ENCODE measurements around the gene CUL1.

CUL1 gene

DNA sequence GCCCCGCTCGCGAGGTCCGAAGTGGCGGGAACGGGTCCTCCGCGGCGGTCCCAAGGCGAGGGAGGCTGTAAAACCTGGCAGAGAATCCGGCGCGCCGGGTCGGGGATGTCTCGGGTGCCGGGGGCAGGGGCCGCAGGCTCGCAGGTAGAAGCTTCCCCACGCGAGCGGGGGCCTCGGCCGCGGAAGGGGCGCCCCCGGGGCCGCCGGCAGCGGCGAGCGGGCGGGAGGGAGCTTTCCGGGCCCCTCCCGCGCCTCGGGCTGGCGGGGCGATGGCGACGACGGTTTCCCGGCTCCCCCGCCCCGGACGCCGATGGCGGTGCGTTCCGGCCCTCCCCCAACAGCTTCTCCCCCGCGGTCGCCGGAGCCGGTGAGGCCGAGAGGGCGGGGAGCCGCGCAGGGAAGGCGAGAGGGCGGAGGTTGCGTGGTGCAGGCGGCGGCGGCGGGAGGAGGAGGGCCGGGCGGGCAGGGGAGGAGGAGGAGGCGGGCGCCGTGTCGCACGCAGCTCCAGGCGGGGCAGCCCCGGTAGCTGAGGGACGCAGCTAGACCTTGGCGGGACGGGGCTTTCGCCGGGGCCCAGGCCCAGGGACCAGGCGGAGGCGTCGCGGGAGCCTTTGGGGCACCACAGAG, at the start of gene CUL1:
TSS of gene CUL1 (plus strand) at position 507 of the 627 bp plus-strand sequence. CDS start 31,220 bp downstream, outside the sequence.
- peak; percentile 83 for DNase-seq

DNA sequence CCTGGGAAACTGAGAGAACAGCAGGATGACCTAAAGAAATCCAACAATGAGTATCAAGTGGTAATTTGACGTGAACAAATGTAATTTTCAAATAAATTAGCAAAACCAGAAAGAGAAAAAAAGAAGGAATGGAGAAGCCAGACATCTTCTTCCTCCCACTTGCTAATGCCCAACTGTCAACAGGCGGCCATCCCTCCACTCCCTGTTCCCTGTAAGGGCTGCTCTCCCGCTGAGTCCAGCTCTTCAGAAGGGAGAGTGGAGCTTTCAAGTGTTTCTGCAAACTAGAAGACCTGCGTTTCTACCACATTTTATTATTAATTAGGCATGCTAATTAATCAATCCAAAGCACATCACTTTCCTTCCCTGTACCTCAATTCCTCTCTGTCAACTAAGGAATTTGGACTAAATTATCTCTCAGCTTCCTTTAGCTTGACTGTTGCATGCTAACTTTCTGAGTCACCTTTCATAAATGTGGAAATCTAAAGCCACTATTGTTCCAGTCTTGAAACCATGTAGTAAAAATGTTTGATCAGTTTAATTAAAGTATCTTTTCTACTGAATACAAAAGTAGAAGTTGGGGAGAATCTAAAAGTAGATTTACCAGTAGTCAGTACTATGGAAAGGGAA, 48.4 kb upstream of the CUL1 start:
- DNase-seq: no peak

DNA sequence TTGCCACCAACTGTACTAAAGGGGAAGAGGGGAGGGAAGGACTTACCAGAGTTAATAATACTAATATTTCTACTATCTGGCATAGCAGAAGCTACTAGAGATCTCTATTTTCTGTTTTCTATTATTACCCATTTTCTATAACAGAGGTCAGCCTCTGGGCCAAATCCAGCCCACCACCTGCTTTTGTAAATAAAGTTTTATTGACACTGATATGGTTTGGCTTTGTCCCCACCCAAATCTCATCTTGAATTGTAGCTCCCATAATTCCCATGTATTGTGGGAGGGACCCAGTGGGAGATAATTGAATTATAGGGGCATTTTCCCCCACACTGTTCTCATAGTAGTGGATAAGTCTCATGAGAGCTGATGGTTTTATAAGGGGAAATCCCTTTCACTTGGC, 45.9 kb upstream of the CUL1 start:
- DNase-seq: no peak

DNA sequence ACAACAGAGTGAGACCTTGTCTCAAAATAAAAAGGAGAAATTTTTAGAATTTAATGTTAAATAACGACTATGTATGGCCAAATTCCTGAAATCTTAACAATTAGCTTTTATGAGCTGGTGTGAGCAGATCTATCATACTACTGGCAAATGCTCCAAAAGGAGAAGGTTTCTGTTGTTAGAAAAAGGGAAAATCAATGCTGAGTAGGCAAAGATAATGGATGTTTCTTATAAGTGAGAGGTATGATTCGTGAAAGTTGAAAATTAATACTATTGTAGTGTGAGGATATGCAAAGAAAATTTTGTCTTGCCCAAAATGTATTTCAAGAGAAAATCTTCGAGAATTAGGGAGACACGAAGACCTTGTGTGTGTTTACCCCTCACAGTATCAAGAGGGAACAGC, 40.8 kb upstream of the CUL1 start:
- no peak for DNase-seq

DNA sequence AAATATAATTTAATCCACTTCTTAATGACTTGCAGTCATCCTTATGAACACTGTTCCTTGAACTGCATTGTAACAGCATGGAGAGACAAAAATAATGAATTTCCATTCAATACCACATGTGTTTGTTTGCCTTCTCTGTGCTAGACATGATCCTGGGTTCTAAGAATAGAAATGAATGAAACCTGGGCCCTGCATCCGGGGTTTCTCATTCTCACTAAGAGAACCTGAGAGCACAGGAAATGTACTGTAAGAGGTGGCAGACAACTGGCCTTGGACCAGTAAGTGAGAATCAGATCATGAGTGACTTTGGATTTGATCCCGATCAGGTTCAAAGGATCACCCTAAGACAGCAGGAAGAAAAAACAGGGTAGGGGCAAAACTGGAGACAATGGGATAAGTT, 37.2 kb upstream of the CUL1 start:
- DNase-seq: no peak

DNA sequence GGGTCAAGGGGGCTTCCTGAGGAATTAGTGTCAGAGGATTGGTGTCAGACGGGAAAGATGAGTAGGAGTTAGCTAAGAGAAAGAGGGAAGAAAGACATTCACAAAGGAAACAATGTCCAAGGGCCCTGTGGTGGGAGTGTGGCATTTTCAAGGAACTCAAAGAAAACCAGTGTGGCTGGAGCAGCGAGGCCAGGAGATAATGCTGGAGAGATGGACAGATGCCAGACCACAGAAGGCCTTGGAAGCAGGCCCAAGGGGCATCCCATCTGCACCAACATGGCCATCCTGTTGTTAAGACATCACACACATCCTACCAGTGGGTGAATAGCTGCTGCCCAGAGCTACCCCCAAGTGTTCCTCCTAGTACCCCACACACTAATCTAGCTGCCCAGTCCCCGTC, 36.1 kb upstream of the CUL1 start:
- no peak for DNase-seq

DNA sequence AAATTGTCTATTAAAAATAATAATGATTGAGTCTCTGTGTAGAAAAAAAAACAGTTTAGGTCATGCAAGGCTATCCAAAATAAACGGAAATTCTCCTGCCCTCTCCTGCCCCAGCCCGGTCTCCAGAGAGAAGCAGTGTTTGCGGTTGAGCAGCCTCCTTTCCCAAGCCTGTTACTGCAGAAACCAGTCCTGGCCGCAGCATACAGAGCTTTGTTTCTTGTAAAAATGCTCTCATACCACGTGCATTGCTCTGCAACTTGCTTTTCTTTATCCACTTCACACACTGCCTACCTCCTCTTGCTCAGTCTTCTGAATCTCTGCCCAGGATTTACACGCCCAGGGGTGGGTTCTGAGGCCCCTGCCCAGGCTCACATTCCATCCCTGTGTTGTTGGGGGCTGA, 34.4 kb upstream of the CUL1 start:
- DNase-seq: no peak

DNA sequence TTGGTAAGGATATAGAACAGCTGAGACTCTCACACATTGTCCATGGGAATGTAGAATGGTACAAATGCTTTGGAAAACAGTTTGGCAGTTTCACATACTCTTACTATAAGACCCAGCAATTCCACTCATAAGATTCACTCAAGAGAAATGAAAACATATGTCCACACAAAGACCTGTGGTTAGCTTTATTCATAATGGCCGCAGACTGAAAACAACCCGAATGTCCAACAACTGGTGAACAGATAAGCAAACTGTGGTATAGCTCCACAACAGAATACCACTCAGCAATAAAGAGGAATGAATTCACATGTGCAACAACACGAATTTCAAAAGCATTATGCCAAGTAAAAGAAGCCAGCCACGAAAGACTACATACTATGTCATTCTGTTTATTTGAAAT, 33.5 kb upstream of the CUL1 start:
- no peak for DNase-seq

DNA sequence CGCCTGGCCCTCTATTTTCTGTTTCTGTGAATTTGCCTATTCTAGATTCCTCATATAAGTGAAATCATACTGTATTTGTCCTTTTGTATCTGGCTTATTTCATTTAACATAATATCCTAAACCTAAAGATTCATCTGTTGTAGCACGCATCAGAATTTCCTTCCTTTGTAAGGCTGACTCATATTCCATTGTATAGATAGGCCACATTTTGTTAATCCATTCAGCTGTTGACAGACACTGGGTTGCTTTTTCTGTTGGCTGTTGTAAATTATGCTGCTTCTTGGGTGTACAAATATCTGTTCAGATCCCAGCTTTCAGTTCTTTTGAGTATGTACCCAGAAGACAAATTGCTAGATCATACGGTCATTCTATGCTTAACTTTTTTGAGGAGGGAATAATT, 28.8 kb upstream of the CUL1 start:
- DNase-seq: no peak

DNA sequence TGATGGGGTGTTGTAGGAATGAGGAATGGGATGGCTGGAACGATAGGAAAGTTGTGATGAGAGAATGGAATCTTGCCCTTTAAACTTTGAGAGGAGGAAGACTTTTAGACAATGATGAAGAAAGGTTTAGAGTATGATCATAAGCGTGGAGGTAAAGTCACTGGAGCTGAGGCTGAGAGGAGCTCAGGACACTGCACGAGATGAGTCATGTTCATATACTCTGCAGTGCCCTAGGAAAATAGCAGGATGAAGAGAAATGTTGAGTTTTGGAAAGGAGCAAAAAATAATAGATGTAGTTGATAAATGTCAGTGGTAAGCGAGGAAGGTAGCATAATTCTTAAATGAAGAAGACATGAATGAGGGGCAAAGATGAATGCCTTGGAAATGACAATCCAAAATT, 28.3 kb upstream of the CUL1 start:
- no peak for DNase-seq

DNA sequence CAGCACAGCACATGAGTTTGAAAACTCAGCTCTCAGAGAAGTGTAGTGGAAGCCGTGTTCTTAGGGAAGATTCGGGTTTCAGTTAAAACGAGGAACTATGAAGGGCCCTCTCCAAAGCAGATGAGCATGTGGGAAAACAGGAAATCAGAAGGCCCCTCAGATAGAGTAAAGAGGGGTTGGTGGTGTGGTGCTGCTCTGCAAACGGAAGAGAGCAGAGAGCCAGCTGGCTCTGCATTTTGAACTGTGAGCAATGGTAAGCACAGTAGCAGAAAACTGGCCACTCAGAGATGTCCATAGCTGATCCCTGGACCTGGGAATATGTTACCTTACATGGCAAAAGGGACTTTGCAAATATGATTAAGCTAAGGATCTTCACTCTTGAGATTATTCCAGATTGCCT, 27.9 kb upstream of the CUL1 start:
- no peak for DNase-seq

DNA sequence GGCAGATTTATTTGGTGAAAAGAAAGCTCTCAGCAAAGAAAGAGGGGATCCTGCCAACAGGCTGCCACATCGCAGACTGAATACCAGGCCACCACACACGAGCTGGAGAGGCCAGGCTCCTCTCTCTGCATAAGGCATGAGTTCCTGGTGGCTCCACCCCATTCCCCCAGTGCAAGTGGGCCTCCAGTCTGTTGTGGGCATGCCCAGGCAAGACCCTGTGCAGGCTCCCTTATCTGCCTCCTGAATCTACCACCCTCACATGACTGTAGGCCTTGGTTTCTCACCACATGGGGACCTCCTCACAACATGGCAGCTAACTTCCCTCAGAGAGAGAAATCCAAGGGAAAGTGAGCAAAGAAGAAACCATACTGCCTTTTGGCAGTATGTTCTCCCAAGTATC, 26.7 kb upstream of the CUL1 start:
- DNase-seq: no peak

DNA sequence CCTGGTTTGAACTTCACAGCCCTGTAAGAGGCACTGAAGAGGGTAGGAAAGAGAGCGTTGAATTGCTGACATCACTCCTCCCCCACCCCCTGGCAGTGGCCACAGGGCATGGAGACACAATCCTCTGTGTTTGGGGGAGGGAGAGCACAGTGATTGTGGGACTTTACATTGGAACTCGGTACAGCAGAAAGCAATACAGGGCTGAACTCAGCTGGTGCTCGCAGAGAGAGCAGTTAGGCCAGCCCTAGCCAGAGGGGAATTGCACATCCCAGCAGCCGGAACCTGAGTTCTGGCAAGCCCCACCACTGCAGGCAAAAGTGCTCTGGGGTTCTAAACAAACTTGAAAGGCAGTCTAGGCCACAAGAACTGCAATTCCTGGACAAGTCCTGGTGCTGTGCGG, 24.0 kb upstream of the CUL1 start:
- DNase-seq: no peak

DNA sequence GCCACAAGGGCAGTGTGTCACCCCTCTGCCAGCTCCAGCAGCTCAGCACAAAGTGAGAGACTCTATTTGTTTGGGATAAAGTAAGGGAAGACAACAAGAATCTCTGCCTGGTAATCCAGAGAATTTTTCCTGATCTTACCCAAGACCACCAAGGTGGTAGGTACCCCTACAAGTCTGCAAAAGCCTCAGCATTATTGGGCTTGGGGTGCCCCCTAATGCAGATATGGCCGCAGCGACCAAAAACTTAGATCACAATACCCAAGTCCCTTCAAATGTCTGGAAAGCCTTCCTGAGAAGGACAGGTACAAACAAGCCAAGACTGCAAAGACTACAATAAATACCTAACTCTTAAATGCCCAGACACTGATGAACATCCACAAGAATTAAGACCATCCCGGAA, 22.4 kb upstream of the CUL1 start:
- no peak for DNase-seq

DNA sequence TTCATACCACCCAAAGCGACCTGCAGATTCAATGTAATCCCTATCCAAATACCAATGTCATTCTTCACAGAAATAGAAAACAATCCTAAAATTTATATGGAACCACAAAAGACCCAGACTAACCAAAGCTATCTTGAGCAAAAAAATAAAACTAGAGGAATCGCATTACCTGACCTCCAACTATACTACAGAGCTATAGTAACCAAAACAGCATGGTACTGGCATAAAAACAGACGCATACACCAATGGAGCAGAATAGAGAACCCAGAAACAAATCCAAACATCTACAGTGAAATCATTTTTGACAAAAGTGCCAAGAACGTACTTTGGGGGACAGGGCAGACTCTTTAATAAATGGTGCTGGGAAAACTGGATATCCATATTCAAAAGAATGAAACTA, 16.9 kb upstream of the CUL1 start:
- DNase-seq: no peak

DNA sequence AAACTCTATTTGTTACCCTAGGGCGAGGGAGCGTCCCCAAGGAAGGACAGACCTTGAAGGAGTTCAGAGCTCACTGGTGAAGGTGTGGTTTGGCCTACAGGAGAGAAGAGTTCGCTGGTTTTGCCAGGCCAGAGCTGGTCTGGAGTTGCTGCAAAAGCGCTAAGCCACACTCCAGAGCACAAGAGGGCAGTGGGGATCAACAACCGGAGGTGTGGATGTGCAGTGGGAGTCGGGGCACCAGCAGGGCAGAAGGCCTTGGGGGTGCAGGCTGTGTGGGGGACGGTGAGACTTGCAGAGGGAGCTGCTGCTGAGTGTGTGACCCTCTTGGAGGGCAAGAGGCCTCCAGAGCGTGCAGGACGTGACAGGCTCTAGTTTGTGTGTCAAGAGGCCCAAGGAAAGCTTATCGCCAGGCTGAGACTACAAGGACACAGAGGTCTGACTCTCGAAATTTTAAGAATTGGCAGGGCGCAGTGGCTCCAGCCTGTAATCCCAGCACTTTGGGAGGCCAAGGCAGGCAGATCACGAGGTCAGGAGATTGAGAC, 14.3 kb upstream of the CUL1 start:
- DNase-seq: no peak

DNA sequence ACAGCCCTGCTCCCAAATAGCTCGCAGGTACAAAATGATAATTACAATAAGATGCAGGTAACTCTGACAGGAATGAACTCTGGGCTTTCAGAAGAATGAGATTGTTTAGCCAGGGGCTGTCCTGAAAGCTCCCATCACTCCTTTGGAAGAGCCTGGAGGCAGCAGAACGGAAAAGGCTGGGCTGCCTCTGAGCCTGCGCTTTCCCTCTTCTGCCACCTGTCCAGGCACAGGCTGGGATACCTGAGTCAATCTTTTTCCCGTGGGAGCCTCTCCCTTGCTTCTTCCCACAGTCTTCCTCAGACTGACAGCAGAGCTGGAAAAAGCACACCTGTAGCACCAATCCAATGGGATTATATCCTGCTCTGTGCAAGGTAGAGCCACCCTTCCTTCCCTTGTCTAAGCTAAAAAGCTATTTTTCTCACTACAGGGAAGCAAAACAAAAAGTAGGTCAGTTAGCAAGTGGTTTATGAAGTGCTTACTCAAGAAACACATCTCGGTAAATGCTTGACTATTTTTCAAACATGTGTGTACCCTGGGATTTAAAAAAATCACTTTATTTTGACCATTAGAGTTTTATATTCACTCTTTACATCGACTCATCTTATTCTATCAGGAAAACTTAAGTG, 12.3 kb upstream of the CUL1 start:
- DNase-seq: no peak

DNA sequence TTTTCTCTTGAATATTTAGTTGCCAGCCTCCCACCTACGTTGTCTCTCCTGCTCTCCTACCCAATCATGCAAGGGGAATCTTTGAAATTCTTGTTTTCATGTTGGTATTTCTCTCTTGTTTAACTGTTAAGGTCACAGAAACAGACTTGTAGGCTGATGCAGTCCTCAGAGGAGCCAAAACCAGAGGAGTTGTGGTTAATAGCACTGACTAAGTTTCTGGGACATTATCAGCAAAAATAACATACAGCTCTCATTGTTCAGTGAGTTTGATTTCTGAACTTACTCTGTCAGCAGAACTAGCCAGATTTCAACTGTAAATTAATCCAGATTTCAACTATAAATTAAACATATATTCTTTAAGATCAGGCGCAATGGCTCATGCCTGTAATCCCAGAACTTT, 11.1 kb upstream of the CUL1 start:
- no peak for DNase-seq

DNA sequence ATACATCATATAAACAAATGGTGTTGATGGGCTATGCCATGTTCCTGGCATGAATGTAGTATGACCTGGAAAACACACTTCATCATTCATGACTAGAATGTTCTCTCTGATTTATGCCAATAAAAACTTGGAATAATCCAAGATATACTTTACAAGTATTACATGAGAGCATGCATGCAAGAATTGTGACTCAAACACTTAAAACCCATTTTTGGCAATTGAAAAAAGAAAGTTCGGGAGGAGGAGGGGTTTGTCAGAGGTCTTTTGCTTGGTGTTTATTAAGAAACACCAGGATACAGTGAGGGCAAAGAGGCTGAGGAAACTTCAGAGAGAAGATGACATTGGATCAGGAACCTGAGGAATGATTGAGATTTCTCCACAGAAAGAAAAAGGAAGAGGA, 10.2 kb upstream of the CUL1 start:
- DNase-seq: no peak

DNA sequence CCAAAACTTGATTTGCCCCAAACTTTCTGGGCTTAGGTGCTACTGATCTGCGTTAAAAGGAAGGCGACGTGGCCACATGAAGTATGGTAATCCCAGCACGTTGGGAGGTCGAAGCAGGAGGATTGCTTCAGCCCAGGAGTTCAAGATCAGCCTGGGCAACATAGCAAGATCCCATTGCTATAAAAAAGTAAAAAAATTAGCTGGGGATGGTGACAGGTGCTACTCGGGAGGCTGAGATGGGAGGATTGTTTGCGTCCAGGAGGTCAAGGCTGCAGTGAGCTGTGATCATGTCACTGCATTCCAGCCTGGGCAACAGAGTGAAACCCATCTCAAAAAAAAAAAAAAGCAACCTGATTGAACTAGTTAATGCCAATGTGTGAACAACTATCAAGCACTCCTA, 5.1 kb upstream of the CUL1 start:
- no peak for DNase-seq

DNA sequence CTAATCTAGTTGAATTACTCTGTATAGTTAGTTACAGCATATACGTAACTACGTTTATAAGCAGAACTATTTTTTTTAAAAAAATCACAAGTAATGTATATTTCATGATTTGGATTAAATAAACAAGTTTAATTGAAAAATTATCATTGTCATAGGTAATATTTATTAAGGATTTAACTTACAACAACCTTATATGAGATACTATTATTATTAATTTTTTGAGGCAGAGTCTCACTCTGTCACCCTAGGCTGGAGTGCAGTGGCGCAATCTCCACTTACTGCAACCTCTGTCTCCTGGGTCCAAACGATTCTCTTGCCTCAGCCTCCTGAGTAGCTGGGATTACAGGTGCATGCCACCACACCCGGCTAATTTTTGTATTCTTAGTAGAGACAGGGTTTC, 4.1 kb upstream of the CUL1 start:
- DNase-seq: no peak

DNA sequence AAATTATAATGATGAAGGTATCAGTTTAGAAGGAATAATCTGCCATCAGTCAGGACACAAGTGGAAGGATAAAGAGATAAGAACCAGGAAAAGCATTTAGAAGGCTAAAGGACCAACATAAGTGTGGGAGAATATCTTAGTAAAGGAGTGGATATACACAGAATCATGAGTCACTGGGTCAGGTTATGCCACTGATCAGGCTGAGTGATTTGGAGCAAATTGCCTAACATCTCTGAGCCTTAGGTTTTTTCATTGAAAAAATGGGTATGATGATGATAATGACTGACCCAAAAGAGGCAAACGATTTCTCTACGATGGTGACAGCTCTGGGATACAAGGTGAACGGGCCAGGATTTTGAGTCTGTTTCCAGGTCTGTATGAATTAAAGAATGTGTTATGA, 2.8 kb upstream of the CUL1 start:
- no peak for DNase-seq

DNA sequence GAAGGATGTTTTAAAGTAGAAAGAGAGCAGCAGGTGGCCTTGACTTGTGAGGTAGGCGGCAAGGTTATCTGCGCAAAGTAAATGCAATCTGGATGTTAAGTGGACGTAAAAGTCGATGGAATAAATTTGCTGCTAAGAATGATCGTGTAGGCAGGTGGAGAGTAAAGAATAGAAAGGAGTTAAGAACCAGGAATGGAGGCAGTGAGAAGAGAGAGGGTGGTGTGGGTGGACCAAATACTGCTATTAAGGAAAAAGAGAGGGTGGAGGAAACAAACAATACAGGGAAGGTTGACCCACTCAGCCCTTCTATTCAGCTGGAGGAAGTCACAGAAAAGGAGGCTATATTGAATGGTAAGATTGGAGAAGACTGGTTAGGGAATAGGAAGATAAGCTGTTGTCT, 1.9 kb upstream of the CUL1 start:
- no peak for DNase-seq

DNA sequence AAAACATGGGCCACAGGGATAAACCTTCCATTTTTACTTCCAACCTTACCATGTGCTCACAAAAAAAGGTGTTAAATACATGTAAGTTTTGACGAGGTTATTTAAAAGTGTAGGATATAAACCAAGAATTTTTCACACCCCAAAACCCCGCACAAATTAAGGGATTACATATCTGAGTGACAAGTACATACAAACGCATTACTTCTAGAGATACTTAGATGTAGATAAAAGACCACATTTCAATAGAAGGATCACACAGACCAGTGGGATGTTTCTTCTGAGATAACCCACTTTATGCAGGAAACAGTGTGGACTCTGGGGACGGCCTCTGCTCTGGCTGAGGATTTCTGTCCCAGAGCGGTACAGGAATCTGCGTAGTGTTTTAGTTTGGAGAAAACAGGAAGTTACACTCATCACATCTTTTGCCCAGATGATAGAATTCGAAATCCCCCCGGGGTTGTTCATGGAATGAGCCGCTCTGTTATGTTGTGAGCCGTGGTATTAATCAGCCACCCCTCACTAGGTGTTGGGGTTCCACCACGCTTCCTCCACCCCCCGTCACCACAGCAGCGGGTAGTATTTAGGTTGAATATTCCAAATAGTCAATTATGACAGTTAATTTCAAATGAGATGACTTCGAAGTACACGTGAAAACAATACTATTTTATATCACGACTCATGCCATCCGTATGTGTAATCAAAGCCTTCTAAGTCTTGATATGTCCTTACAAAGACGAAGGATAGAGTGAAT, 1.3 kb upstream of the CUL1 start:
- DNase-seq: peak; percentile 47

All from stimulated activated CD4-positive, alpha-beta T cell treated with anti-CD3 and anti-CD28 coated beads, Interleukin-12 subunit alpha, Interleukin-12 subunit beta, amount 100 ng/mL, for 4 hours (primary cell).